Sigmoid colon (tissue), 4 donors: ENCODE results near the gene KNDC1.

Source experiments
- EP300 ChIP-seq, 4 donors: sonication (generic); formaldehyde crosslinking; IDR thresholded peaks; one replicate each; pipeline ENCODE4 v1.6.1; 2017; ENCODE audit warnings: antibody characterized with exemption in 4 of 4
- POLR2A ChIP-seq, 2 donors: fragments of 450-650 bp; IDR thresholded peaks; one replicate each; pipeline ENCODE4 v1.6.1; 2016; ENCODE audit warnings: antibody characterized with exemption in 2 of 2, mild to moderate bottlenecking in 2 of 2, moderate library complexity in 2 of 2
- TF ChIP-seq, protein P1 (sequence below), 4 experiments: fragments of 450-650 bp in 3 of 4; fragments of 200-600 bp in 1 of 4; IDR thresholded peaks; one replicate each; pipeline ENCODE4 v1.5.1; 2016 to 2019; ENCODE audit warnings: antibody characterized with exemption in 4 of 4, mild to moderate bottlenecking in 3 of 4, moderate library complexity in 2 of 4

DNA sequence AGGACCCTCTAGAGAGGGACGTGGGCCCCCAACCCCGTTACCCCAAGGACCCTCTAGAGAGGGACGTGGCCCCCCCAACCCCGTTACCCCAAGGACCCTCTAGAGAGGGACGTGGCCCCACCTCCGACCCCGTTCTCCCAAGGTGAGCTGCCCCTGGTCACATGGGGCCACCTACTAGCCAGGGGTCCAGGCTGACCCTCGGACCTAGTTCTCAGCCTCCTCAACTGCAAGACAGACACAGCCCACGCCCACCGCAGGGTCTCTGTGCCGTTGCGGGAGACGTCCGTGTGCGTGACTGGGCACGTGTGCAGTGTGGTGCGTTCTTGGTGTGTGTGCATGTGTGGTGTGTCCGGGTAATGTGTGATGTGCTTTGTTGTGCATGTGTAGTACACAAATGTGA, 48.4 kb downstream of the KNDC1 start:
- TF ChIP-seq, protein P1, sequence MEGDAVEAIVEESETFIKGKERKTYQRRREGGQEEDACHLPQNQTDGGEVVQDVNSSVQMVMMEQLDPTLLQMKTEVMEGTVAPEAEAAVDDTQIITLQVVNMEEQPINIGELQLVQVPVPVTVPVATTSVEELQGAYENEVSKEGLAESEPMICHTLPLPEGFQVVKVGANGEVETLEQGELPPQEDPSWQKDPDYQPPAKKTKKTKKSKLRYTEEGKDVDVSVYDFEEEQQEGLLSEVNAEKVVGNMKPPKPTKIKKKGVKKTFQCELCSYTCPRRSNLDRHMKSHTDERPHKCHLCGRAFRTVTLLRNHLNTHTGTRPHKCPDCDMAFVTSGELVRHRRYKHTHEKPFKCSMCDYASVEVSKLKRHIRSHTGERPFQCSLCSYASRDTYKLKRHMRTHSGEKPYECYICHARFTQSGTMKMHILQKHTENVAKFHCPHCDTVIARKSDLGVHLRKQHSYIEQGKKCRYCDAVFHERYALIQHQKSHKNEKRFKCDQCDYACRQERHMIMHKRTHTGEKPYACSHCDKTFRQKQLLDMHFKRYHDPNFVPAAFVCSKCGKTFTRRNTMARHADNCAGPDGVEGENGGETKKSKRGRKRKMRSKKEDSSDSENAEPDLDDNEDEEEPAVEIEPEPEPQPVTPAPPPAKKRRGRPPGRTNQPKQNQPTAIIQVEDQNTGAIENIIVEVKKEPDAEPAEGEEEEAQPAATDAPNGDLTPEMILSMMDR (IDR thresholded peaks at IDR 0.05): no peak
- TF ChIP-seq POLR2A (IDR thresholded peaks at IDR 0.05) (no peak), EP300 (IDR thresholded peaks at IDR 0.05) (no peak)
